HG03066 (cell line): ENCODE data around the gene GASK1B.

ENCODE experiments used
- ATAC-seq: cut with Tn5 transposase; IDR thresholded peaks from one replicate; pipeline ENCODE4 v1.9.1; 2021; ENCODE audit warnings: low read depth; ENCODE audit not compliant: unreplicated experiment

The GASK1B gene

DNA sequence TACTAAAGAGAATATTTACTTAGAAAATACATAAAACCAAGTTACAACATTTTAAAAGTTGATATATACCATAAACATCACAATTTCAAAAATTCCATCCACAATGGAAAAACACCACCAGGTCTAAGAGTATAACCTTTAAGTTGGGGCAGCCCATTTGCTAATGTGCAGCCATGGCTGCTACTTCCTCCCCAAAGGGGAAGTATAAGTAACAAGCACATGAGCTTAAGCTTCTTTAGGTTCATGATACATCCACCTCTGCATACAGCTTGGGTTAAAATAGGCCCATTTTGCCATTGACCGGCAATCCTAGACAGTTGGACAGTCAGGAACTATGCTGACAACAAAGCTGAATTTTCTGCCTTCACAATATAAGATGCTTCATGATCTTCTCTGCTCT lies 16.6 kb upstream of the GASK1B start:
- no peak for ATAC-seq

DNA sequence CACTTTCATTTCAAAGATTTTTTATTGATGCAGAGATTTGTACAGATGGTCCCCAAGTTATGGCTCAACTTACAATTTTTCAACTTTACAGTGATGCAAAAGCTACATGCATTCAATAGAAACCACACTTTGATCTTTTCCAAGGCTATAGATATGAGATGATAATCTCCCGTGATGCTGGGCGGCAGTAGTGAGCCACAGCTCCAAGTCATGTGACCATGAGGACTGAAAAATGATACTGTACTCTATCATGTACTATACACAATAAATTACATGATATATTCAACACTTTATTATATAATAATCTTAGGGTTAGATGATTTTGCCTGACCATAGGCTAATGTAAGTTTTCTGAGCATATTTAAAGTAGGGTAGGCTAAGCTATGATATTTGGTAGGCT lies 14.0 kb upstream of the GASK1B start:
- ATAC-seq, result no peak

DNA sequence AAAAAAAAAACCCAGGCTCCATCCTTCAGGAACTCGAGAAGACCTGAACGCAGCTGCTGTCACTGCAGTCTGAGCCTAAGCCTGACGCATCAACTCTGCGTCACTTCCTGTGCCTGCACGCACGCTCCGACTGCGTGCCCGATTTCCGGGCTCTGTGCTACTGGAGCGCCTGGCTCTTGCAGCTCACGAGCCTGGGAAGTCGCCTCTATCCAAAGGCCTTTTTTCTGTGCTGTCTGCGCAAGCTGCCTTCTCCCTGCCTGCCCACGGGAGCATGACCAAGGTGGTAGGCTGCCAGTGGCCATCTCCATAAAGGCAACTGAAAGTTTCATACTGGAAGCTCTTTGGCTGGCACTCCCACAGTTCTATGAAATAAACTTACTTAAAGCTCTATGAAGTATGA lies 9.9 kb upstream of the GASK1B start:
- no peak for ATAC-seq

DNA sequence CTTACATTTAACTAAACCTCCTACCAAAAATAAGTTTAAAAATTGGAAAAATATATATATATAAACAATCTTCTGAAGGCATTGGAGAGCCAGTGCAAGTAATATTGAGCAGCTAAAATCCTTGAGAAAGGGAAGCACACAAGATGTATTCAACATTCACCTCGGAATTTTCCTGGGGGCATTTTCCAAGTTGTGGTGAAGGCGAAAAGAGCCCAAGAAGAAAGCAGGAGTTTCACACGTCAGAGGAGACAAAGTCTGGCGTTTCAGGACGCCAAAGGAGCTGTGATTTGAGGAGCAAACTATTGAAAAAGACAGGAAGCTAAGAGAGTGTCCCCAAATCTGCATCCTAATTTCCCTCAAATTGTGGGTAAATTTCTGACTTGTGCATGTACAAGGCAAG lies 9.1 kb upstream of the GASK1B start:
- no peak for ATAC-seq

DNA sequence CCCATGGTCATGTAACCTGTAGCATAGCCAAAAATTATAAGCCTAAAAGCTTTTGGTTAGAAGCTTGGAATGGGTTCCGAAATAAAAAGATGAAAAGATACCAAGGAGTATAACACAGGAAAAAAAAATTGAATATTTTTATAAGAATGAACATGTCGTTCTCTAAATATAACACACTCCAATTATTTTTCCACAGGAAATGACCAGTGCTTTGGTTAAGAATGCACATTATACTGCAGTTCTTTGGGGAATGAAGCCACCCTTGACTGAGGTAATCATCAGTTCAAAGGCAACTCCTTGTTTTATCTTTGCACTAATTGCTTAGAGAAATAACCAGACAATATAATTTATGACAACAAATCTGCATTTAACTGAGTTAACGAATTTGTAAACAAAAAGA lies 6.6 kb upstream of the GASK1B start:
- no peak for ATAC-seq

DNA sequence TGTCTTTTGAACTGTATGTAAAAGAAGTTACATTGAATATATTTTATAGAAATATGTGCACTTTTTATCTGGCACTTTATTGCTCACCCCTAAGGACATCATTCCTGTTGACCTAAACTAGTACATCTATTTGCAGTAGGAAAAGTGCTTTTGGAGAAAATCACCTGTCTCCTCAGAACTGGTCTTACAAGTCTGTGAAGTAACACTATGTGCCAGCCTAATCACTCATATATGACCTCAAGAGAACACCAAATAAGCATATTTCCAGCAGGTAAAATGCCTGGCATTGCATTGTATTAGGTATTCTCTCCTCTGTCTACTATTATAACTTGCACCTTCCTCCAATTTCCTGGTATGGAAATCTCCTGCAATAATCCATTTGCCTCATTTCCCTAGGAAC lies 4.0 kb upstream of the GASK1B start:
- ATAC-seq, result no peak

DNA sequence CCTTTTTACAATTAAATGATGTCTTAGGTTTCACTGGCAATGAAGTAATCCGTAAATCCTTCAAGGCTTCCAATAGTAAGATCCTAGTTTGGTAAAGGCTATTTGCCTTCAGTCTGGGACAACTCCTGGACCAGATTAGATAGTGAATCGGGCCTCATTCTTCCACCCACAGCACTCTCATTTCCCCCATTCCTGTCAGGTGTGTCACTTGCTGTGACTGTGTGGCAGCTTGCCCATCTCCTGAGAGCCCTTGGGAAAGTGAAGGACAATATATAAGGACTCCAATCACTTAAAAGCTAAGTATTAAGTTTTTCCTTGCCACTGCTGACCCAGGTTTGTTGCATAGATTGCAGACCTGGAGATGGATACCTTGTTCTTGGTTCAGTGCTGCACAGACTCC lies 3.3 kb upstream of the GASK1B start:
- no peak for ATAC-seq

DNA sequence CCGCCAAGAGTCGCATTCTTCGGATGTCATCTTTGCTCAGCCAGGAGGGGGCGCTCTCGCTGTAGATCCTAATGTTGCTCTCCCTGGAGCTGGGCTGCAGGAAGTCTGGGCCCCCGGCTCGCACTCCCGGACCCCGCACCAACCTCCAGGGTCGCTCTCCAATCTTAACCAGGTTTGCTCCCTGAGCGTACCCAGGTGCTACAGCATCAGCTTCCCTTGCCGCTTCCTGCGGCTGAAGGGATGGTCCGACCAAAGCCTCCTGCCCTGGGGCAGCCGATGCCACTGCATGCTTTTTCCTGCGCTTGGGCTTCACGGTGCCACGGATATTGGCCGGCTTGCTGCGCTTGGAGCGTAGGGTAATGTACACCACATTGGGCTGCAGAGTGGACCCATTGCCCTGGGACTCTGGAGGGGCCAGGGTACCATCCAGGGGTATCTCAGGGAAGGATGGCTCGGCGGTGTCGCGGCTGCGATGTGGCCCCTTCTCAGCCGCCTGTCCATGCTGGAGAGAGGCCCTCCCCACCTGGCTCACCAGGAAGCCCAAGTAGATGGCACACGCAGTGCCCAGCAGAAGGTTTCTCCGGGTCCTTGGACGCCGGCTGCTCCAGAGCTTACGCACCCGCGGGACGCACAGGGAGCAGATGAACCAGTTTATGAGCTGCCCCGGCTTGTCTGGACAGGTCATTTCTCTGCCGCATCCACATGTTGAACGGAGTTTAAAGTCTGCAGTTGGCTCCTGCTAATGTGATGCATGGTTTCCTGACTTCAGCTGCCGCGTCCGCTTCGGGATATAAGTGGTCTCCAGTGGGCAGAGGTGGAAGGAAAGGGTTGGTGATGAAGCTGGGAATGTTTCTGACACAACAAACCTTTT lies 1.9 kb downstream of the GASK1B start:
- no peak for ATAC-seq

DNA sequence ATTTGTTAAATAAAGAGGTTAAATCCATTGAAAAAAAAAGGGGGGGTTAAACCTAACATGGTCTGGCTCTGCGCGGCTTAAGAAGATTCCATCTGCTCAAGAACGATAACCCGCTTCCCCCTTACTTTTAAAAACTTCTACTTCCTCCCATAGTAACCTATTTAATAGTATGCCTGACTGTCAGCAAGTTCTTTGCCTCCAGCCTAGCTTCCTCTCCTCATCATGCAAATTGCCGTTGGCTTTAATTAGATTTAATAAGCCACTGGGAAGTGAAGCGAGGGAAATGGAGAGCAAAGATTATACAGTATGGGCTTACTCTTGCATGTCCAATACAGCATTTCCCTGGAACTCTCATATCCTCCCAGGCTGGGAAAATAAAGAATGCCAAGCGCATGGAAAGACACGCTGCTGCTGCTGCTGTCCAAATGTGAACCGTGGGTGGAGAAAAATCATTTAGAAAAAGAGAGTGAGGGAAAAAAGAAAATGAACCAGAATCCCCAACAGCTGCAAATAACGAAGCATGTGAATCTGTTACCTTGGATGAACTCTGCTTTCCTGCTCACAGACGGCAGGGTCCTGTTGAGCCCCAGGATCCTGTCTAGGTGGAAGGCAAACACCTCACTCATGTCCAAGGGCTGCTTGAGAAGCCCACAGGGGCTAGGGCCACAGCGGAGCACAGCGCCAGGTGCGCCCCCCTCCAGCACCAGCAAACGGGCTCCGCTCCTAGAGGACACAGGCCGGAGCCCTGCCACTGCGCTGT lies 2.7 kb downstream of the GASK1B start:
- no peak for ATAC-seq

DNA sequence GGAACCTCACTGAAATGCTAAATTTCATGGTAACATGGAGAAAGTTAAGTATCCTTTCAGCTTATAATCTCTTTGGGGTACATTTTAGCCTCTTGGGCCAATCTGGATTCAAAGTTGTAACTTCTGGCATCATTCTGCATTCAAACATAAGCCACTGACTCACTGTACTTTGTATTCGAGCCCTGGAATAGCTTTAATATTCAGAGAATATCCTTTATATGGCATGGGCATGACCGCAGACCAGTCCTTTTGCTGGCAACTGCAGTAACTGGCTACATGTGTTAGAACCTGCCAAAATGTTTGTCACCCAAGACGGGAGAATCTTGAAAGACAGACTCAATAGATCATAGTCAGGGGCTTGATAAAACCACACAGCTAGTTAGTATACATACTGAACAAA lies 3.3 kb downstream of the GASK1B start:
- ATAC-seq, result no peak

DNA sequence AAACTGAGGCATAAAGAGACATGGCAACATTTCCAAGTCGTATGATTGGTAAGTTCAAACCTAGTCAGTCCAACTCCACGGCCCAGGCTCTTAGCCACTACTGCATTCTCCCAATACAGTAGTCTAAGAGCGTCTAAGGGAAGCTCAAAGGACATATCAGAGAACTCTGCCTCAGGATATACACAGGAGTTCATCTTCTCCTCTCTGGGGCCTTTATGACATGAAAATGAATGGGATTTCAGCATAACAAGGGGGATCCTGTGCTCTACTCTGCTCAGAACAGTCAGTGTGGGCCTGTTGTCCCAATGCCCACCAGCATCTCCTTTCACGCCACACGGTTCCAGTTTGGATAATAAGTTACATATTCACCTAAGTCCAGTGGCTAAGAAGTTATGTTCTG lies 4.2 kb downstream of the GASK1B start:
- ATAC-seq, result no peak

DNA sequence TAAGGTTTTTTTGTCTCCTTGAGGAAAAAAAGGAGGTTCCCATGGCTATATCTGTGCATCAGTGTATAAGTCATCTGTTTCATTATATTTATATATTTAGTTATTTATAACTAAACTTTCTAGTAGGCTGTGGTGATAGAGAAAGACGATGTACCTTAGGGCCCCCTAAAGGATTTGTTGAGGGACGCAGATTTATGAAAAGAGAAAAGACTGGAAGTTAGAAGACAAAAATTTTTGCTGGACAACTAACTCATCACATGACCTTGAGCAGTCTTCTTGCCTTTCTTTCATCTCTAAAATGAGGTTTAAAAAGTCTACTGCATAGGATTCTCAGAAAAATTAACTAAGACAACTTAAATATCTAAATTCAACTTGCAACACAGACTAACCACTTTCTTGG lies 6.1 kb downstream of the GASK1B start:
- ATAC-seq, result no peak

DNA sequence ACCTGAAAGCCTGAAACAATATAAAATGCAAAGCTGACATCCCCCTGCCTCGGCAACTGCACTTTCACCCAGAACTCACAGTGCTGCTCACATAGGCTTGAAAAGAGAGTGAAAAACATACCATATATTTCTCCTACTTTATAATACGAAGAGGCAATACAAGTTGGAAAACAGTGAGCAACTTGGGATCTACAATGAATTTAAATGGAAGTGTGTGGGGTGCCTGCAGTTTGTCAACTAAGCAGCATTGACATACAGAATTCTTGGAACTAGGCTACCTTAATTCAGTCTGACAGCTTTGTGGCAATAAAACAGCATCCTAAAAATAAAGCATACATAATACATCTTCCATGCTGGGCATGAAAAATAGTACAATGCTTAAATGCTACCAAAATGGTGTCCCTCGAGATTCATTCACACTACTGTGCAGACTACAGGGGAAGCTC lies 8.0 kb downstream of the GASK1B start:
- ATAC-seq, result no peak

DNA sequence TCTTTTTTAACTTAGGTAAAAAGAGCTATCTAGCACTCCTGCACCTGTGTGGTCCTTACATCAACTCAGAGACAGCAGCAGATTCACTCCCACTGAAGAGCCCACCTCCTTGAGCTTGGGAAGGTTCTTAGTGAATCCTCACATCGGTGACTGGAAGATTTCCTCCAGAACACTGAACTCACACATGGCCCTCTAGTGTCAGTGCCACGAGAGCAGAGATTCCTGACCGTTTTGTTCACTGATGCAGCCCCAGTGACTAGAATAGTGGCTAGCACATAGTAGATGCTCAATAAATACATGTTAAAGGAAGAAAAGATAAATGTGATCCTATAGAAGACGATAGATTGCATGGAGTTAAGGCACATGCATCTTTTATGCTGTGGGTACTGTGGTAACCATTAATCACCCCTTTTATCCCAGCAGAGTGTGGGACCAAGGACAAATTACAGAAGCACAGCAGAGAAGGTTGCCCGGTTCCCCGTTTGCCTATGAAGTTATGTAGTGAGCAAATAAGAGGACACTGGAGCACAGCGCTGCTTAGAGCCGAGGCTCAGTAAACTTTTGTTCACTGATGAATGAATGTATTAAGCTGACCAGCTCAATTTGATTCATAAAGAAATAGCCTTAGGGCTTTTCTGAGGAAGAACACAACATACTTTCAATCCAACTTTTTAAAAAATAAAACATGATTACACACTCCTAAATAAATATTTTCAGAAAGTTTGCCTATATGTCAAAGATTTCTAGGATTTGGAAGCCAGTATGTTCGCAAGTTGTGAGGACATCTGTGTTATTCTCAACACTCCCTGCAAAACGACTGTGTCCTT lies 8.7 kb downstream of the GASK1B start:
- no peak for ATAC-seq

DNA sequence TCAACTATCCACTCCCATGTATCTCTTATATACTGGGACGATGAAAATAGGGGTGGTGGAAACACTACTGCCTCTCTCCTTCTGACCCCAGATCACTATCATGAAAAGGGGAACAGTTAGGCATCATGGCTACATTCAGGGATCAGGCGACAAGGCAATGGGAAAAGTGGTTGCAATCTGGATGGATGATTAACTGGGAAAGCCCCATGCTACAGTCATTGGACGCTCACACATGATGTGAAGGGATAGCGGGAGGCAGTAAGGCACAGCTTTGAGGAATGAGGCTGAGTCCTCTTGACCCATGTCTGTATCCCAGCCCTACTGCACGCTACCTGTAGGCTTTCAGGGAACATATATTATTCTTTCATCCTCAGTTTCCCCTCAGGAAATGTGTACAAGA lies 10.2 kb downstream of the GASK1B start:
- ATAC-seq, result no peak

DNA sequence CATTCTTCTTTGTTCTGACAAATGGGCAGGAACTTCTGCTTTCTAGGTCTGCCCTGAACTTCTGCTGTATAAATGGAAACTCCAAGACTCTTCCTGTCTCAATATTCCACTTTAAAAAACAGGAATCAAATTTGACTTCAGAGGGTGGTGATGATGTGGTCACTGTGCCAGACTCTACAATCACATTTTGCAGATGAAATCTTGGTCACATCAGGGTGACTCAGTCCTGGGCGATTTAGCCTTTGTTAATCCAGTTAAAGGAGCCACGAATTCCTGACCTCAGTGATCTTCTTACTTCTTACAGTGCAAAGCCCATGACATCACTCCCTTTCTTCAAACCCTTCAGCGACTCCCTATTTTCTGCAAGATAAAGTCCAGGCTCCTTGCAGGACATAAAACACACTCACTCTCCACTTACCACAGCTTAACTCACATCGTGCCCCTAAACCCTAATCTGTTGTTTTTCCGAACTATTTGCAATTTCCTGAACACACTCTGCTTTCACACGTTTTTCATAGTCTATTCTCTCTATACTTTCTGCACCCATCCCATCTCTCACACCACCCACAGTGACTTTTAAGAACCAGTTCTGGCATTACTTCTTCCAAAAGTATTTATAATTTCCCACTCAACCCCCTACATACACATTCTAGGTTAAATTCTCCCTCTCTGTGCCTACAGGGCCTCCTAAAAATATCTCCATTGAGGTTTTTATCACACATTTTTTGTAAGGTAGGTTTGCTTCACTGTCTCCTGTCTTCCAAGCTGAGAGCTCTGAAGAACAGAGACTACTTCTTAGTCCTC lies 11.1 kb downstream of the GASK1B start:
- no peak for ATAC-seq

DNA sequence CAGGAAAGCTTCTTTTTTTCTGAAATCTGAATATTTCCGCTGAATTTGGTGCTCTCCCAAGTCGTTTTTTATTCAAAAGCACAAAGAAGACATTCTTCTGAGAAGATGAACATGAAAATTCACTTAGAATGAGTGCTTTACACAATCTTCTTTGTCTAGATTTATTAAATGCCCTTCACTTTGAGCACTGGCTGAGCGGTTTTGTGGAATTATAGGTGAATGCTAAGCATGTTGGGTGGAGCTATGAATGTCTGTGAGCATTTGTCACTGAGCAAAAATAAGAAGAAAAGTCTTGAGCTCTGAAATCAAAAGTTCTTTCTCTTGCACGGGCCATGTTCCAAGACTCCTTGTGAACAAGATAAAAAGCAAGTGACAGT lies 13.1 kb downstream of the GASK1B start:
- no peak for ATAC-seq

DNA sequence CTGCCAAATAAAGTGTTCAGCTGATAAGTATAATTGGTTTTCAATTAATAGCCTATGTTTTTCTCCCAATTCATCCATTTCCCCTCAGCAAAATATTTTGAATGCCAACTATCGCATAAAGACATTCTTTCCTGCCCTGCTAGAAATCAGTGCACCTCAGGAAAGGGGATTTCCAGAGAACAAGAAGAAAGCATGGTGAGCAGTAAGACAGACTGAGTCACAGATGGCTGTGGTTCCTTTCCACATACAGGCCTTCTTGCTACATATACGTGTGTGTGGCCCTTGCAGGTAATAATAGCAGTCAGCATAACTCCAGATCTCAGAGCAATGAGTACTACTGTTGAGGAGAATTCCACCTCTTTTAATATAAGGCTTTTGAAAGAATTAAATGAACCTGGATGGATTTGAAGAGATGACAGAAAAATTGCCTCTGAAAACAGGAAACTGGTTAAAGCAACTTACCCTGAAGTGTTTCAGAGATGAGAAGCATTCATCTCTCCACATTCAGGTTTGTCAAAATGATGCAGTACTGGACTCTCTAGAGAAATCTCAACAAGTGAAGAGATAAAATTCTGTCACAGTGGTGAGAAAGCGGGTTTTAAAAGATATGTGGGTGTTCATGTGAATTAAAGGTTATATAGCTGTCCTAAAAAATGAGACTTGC lies 13.6 kb downstream of the GASK1B start:
- ATAC-seq, result no peak

DNA sequence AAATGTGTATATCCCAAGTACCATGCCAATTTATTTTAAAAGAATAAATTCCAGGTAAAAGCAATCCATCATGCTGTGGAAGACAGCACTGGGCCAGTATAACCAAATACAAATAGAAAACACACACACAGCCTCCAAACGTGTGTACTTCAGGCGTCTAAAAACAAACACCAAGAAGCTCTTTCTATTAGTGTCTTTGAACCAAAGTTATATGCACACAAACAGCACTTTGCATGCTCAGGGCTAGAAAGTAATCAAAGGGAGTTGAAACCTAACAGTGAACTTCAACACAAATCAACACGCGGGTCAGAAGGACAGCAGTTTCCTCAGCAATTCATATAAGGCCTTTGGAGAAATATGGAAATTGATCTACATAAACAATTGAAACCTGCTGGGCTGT lies 15.4 kb downstream of the GASK1B start:
- no peak for ATAC-seq
